HG02870 (cell line): Measurements from ENCODE around the gene VDR.
"Not testable (repeated sequence)": the region's sequence is repeated elsewhere in the genome, so short reads cannot be mapped to it uniquely, and the experiment has no call there.

Source experiments
- ATAC-seq: cut with Tn5 transposase; IDR thresholded peaks from one replicate; pipeline ENCODE4 v1.9.1; 2021; ENCODE audit warnings: mild to moderate bottlenecking, moderate library complexity; ENCODE audit not compliant: unreplicated experiment

VDR gene

GRCh38 chr12:47851303-47851952 is 53.4 kb downstream of the VDR start:
- ATAC-seq = no peak

- no peak for ATAC-seq
Measured at GRCh38 chr12:47850153-47851084, 54.4 kb downstream of the VDR start.

- no peak for ATAC-seq
Measured at GRCh38 chr12:47849261-47849660, 55.5 kb downstream of the VDR start.

GRCh38 chr12:47848853-47849252 is 55.9 kb downstream of the VDR start:
- no peak for ATAC-seq

GRCh38 chr12:47846294-47846996 is 58.3 kb downstream of the VDR start:
- ATAC-seq = no peak

GRCh38 chr12:47845081-47845480 is 59.7 kb downstream of the VDR start:
- no peak for ATAC-seq

GRCh38 chr12:47844264-47845019 is 60.4 kb downstream of the VDR start:
- ATAC-seq = no peak

- ATAC-seq = no peak
Measured at GRCh38 chr12:47843226-47843980, 61.4 kb downstream of the VDR start.

GRCh38 chr12:47842543-47842942 is 62.3 kb downstream of the VDR start:
- not testable (repeated sequence) for ATAC-seq

- ATAC-seq = no peak
Measured at GRCh38 chr12:47841910-47842309, 62.9 kb downstream of the VDR start.

- ATAC-seq = no peak
Measured at GRCh38 chr12:47841501-47841900, 63.3 kb downstream of the VDR start.

GRCh38 chr12:47840571-47840970 is 64.2 kb downstream of the VDR start:
- ATAC-seq = no peak

- no peak for ATAC-seq
Measured at GRCh38 chr12:47839214-47839876, 65.4 kb downstream of the VDR start.

GRCh38 chr12:47838286-47838931 is 66.4 kb downstream of the VDR start:
- no peak for ATAC-seq

- no peak for ATAC-seq
Measured at GRCh38 chr12:47837190-47838171, 67.3 kb downstream of the VDR start.

- no peak for ATAC-seq
Measured at GRCh38 chr12:47835831-47836155, 69.0 kb downstream of the VDR start.

GRCh38 chr12:47835006-47835830 is 69.6 kb downstream of the VDR start:
- ATAC-seq = no peak
